K562 (cell line): ENCODE data around the gene USP19. TPM values are rescaled to one million over a fixed set of nuclear protein-coding genes. Genes with fewer than 3 reads are reported as not detected.

ENCODE experiments used
- ASH1L ChIP-seq: fragments of 450-650 bp; IDR thresholded peaks from 2 replicates; pipeline ENCODE4 v1.6.1; 2018; ENCODE audit warnings: borderline replicate concordance, mild to moderate bottlenecking, low read depth; ENCODE audit not compliant: partially characterized antibody
- ATF1 ChIP-seq, 2 experiments: fragments of 450-650 bp in 1 of 2; IDR thresholded peaks; 2 replicates each; pipeline ENCODE4 v1.6.1; 2016; ENCODE audit warnings: missing compliant biosample characterization in 1 of 2, missing genetic modification characterization in 1 of 2
- BDP1 ChIP-seq: IDR thresholded peaks from 3 replicates; pipeline ENCODE4 v1.6.1; 2011; ENCODE audit not compliant: insufficient read length, insufficient read depth
- BRF1 ChIP-seq: IDR thresholded peaks from 3 replicates; pipeline ENCODE4 v1.6.1; 2011; ENCODE audit warnings: borderline replicate concordance, mild to moderate bottlenecking; ENCODE audit not compliant: insufficient read length; ENCODE audit errors: extremely low read depth
- IRF2 ChIP-seq: sonication (generic); formaldehyde crosslinking; IDR thresholded peaks from 2 replicates; pipeline ENCODE4 v1.8.1; 2022; ENCODE audit warnings: mild to moderate bottlenecking, missing genetic modification reagents
- JUNB ChIP-seq: fragments of 450-650 bp; formaldehyde crosslinking; conservative IDR thresholded peaks from 2 replicates; pipeline ENCODE4 v1.4.0; 2020; ENCODE audit warnings: mild to moderate bottlenecking
- MYBL2 ChIP-seq, 2 experiments: fragments of 450-650 bp in 1 of 2; sonication (generic) in 1 of 2; formaldehyde crosslinking in 1 of 2; IDR thresholded peaks; 2 replicates each; pipeline versions ENCODE4 v1.6.1 to v1.8.1; 2017 to 2022; ENCODE audit warnings: borderline replicate concordance in 1 of 2, inconsistent platforms in 1 of 2, low read depth in 1 of 2, mild to moderate bottlenecking in 1 of 2, missing genetic modification reagents in 1 of 2, moderate library complexity in 1 of 2
- NEUROD1 ChIP-seq: fragments of 150-350 bp; IDR thresholded peaks from 2 replicates; pipeline ENCODE4 v1.6.1; 2014; ENCODE audit warnings: borderline replicate concordance, low read length, low read depth; ENCODE audit not compliant: partially characterized antibody
- PRPF4 ChIP-seq: fragments of 200-400 bp; formaldehyde crosslinking; IDR thresholded peaks from one replicate; pipeline ENCODE4 v1.6.1; 2017; ENCODE audit warnings: low read length, low read depth, mild to moderate bottlenecking; ENCODE audit not compliant: insufficient read depth, poor library complexity, severe bottlenecking
- SMARCC2 ChIP-seq: fragments of 450-650 bp; IDR thresholded peaks from 2 replicates; pipeline ENCODE4 v1.6.1; 2017; ENCODE audit warnings: antibody characterized with exemption, moderate library complexity, mild to moderate bottlenecking, low read depth
- TBP ChIP-seq: optimal IDR thresholded peaks from 2 replicates; pipeline ENCODE3; 2011; ENCODE audit warnings: low read depth, low read length, improper control_type of control experiment
- TSC22D4 ChIP-seq: fragments of 450-650 bp; IDR thresholded peaks from 2 replicates; pipeline ENCODE4 v1.6.1; 2016; ENCODE audit warnings: missing genetic modification characterization, missing biosample characterization, control low read depth
- ZEB2 ChIP-seq: fragments of 450-650 bp; IDR thresholded peaks from 2 replicates; pipeline ENCODE4 v1.6.1; 2016
- ZNF445 ChIP-seq: fragments of 250-450 bp; sonication (Bioruptor Pico); IDR thresholded peaks from 2 replicates; pipeline ENCODE4 v1.4.0; 2020; ENCODE audit warnings: low read depth, mild to moderate bottlenecking, moderate library complexity
- ZNF561 ChIP-seq: fragments of 450-650 bp; formaldehyde crosslinking; conservative IDR thresholded peaks from 2 replicates; pipeline ENCODE4 v1.4.0; 2020; ENCODE audit warnings: mild to moderate bottlenecking, moderate library complexity
- ZNF589 ChIP-seq: fragments of 200-800 bp; sonication (Bioruptor generic); IDR thresholded peaks from 2 replicates; pipeline ENCODE4 v1.6.1; 2016; ENCODE audit warnings: low read depth, missing genetic modification characterization, missing compliant biosample characterization
- polyA plus RNA-seq, 8 experiments: library from polyadenylated mRNA; depleted of rRNA in 4 of 8; stranded (reverse) in 5 of 8; unstranded in 3 of 8; fragments of >200 nt; fragmentation: Nextera tagmentation in 2 of 8; fragmentation: Illumina TruSeq in 1 of 8; extraction: Ambion mirVana in 2 of 8; extraction: Trizol in 1 of 8; gene quantifications; 2 replicates each; pipeline versions ENCODE4 v1.2.1 to v1.2.3, GENCODE V29; 2011 to 2014; ENCODE audit warnings: inconsistent platforms in 1 of 8, missing spikeins in 1 of 8
- total RNA-seq, 7 experiments: library from RNA; depleted of rRNA in 6 of 7; stranded (reverse); fragments of >200 nt in 6 of 7; fragmentation: Illumina TruSeq in 2 of 7; extraction: Trizol in 2 of 7; gene quantifications; 2 replicates each; pipeline versions ENCODE4 v1.2.1 to v1.2.3, GENCODE V29; 2011 to 2021; ENCODE audit warnings: low replicate concordance in 1 of 7
- TF ChIP-seq, protein P1 (sequence below): fragments of 450-650 bp; IDR thresholded peaks from 2 replicates; pipeline ENCODE4 v1.6.1; 2016
- TF ChIP-seq, protein P2 (sequence below): fragments of 450-650 bp; IDR thresholded peaks from 2 replicates; pipeline ENCODE4 v1.6.1; 2017; ENCODE audit warnings: mild to moderate bottlenecking, moderate library complexity
- TF ChIP-seq, protein P3 (sequence below): fragments of 250-450 bp; sonication (Bioruptor Pico); IDR thresholded peaks from 2 replicates; pipeline ENCODE4 v1.8.0; 2021; ENCODE audit warnings: mild to moderate bottlenecking, moderate library complexity
- TF ChIP-seq, protein P4 (sequence below): fragments of 450-650 bp; IDR thresholded peaks from 2 replicates; pipeline ENCODE4 v1.6.1; 2016; ENCODE audit warnings: borderline replicate concordance

USP19 gene
- total and polyA plus RNA-seq, 9 of the 15 experiments (the other 6 are each of a cell fraction or from before 2014, with no cell fraction given), result 0.24 to 65.9 (median 36.9) TPM

DNA sequence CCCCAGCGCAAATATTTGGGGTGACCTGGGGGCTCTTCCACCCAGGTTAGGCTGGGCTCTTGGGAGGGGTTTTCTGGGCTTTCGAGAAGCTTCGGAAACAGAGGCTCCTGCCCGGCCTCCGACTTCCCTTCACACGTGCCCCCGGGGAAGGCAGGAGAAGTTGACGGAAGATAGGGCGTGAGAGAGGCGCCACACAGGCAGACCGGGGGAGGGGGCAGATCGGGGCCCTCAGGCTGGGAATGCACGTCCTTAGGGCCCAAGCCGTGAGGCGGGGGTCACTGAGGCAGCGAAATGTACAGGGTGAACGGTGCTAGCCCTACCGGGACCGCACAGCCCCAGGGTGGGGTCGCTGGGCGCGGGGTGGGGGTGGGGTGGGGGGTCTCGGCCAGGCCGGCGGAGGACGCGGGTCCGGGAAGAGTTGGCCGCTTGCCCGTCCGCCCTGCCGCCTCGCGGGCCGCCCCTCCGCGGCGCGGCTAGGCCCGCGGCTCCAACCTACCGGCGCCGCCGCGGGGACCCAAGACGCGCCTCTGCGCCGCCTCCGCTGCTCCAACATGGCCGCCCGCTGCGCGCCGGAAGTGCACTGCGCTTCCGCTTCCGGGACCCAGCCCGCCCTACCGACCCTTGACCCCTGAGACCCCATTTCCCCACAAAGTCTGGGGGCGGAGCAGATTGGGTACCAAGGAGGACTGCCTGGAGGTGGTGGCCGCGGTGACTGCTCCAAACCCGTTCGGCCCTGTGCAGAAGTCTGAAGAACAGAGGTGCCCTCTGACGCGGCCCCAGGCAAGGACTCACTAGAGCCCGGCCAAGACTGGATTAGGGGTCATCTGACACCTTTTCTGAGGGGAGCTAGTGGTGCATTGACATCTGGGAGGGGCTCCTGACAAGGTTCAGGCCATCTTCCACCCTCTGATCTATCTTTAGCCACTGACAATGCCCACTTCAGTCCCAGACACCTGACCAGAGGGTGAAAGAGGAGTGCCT is 45.4 kb upstream of the USP19 start, which contains the start of gene CCDC71 (continued):
- TF ChIP-seq PRPF4 (no peak), ZNF445 (no peak), BRF1 (no peak), ZNF561 (CRISPR knock-in tag) (no peak), JUNB (CRISPR knock-in tag) (no peak), BDP1 (no peak), TSC22D4 (tag) (no peak), IRF2 (CRISPR knock-in tag) (no peak), ASH1L (no peak), SMARCC2 (no peak), ATF1 (CRISPR knock-in tag; IDR thresholded peaks at IDR 0.05) (no peak), ATF1 (tag; IDR thresholded peaks at IDR 0.05) (peak; percentile 37; the same call in 1 of the 2 replicates), MYBL2 (IDR thresholded peaks at IDR 0.05; ENCODE audit: low read depth) (no peak), MYBL2 (CRISPR knock-in tag; IDR thresholded peaks at IDR 0.05; ENCODE audit: borderline replicate concordance) (no peak), ZEB2 (no peak), NEUROD1 (no peak), TBP (peak; percentile 28), ZNF589 (CRISPR knock-in tag) (no peak)
- TF ChIP-seq, protein P1, sequence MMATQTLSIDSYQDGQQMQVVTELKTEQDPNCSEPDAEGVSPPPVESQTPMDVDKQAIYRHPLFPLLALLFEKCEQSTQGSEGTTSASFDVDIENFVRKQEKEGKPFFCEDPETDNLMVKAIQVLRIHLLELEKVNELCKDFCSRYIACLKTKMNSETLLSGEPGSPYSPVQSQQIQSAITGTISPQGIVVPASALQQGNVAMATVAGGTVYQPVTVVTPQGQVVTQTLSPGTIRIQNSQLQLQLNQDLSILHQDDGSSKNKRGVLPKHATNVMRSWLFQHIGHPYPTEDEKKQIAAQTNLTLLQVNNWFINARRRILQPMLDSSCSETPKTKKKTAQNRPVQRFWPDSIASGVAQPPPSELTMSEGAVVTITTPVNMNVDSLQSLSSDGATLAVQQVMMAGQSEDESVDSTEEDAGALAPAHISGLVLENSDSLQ, result peak; percentile 55
- TF ChIP-seq, protein P2, sequence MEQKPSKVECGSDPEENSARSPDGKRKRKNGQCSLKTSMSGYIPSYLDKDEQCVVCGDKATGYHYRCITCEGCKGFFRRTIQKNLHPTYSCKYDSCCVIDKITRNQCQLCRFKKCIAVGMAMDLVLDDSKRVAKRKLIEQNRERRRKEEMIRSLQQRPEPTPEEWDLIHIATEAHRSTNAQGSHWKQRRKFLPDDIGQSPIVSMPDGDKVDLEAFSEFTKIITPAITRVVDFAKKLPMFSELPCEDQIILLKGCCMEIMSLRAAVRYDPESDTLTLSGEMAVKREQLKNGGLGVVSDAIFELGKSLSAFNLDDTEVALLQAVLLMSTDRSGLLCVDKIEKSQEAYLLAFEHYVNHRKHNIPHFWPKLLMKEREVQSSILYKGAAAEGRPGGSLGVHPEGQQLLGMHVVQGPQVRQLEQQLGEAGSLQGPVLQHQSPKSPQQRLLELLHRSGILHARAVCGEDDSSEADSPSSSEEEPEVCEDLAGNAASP, result no peak
- TF ChIP-seq, protein P3, sequence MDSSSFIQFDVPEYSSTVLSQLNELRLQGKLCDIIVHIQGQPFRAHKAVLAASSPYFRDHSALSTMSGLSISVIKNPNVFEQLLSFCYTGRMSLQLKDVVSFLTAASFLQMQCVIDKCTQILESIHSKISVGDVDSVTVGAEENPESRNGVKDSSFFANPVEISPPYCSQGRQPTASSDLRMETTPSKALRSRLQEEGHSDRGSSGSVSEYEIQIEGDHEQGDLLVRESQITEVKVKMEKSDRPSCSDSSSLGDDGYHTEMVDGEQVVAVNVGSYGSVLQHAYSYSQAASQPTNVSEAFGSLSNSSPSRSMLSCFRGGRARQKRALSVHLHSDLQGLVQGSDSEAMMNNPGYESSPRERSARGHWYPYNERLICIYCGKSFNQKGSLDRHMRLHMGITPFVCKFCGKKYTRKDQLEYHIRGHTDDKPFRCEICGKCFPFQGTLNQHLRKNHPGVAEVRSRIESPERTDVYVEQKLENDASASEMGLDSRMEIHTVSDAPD (CRISPR knock-in tag), result no peak
- TF ChIP-seq, protein P4, sequence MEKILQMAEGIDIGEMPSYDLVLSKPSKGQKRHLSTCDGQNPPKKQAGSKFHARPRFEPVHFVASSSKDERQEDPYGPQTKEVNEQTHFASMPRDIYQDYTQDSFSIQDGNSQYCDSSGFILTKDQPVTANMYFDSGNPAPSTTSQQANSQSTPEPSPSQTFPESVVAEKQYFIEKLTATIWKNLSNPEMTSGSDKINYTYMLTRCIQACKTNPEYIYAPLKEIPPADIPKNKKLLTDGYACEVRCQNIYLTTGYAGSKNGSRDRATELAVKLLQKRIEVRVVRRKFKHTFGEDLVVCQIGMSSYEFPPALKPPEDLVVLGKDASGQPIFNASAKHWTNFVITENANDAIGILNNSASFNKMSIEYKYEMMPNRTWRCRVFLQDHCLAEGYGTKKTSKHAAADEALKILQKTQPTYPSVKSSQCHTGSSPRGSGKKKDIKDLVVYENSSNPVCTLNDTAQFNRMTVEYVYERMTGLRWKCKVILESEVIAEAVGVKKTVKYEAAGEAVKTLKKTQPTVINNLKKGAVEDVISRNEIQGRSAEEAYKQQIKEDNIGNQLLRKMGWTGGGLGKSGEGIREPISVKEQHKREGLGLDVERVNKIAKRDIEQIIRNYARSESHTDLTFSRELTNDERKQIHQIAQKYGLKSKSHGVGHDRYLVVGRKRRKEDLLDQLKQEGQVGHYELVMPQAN, result peak; percentile 47; the same call in 1 of the 2 replicates
